Thyroid gland (tissue), 4 donors: ENCODE measurements around the gene CHCHD6. TPM values are rescaled to one million over a fixed set of nuclear protein-coding genes. Genes with fewer than 3 reads are reported as not detected.

Experiments
- DNase-seq, 2 donors: peaks; one replicate each; pipeline ENCODE4 v3.0.0-alpha.2; 2019
- H3K27ac ChIP-seq, 3 donors: fragments of 200-600 bp; sonication (generic); 1 replicate in 2 of 3; 2 replicates in 1 of 3; pipeline ENCODE4 v1.5.1; 2016 to 2019; ENCODE audit warnings: mild to moderate bottlenecking in 1 of 3, moderate library complexity in 1 of 3
- H3K27me3 ChIP-seq: fragments of 200-600 bp; sonication (generic); one replicate; pipeline ENCODE4 v1.5.1; 2019
- H3K36me3 ChIP-seq, 2 donors: fragments of 200-600 bp; sonication (generic); one replicate each; pipeline ENCODE4 v1.5.1; 2016 to 2019
- H3K4me1 ChIP-seq, 2 donors: fragments of 200-600 bp; sonication (generic); one replicate each; pipeline ENCODE4 v1.5.1; 2017 to 2019
- H3K4me3 ChIP-seq, 3 donors: fragments of 200-600 bp; sonication (generic); replicated peaks in 1 of 3; 1 replicate in 2 of 3; 2 replicates in 1 of 3; pipeline ENCODE4 v1.5.1; 2016; ENCODE audit warnings: mild to moderate bottlenecking in 1 of 3
- H3K9me3 ChIP-seq: fragments of 200-600 bp; sonication (generic); one replicate; pipeline ENCODE4 v1.5.1; 2017
- CTCF ChIP-seq, 6 experiments: fragments of 200-600 bp in 3 of 6; fragments of 450-650 bp in 3 of 6; sonication (generic) in 3 of 6; IDR thresholded peaks; one replicate each; pipeline ENCODE4 v1.5.1; 2016 to 2019; ENCODE audit warnings: antibody characterized with exemption in 6 of 6, mild to moderate bottlenecking in 2 of 6, inconsistent platforms in 1 of 6, moderate library complexity in 1 of 6
- POLR2A ChIP-seq, 2 donors: fragments of 450-650 bp; IDR thresholded peaks; one replicate each; pipeline ENCODE4 v1.6.1; 2017; ENCODE audit warnings: antibody characterized with exemption in 2 of 2, mild to moderate bottlenecking in 2 of 2, moderate library complexity in 1 of 2
- WGBS, 2 donors: methylation state at CpG; one replicate each; pipeline ENCODE4 v1.1.5; 2017; 5-methylcytosine and 5-hydroxymethylcytosine counted together
- intact Hi-C: fragments of 100-400 bp; cut with DNase I; formaldehyde crosslinking; loops from one replicate; pipeline ENCODE4 v1.15.1; 2023
- total RNA-seq, 4 donors: library from RNA; depleted of rRNA; stranded (reverse); fragments of >200 nt; gene quantifications; one replicate each; pipeline ENCODE4 v1.2.3, GENCODE V29; 2016

The CHCHD6 gene
- total RNA-seq, 4 donors from 2014 or later, result 22.9 to 27.8 (median 24.4) TPM

DNA sequence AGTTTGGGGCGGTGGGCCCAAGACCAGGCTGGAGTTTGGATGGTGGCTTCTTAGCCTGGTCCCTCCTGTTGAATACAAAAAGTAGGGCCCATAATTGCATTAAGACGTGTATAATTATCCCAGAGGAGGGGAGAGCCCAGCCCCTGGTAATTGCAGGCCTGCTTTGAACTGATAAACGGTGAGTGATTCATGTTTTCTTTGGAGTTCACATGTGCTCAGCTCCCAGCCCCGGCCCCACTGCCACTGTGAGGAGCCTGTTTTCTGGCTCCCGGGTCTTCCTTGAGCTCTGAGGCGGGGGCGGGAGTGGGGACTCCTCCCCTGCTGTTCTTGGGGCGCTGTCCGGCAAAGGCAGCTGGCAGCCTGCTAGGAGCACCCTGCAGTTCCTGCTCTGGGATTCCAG is 282.0 kb downstream of the CHCHD6 start:
- no peak for TF ChIP-seq CTCF (IDR thresholded peaks at IDR 0.05)
- no peak for TF ChIP-seq POLR2A (IDR thresholded peaks at IDR 0.05)
- Histone ChIP-seq H3K4me3 (no peak overlapping the region), H3K27me3 (no peaks in the 10 kb centered on the region), H3K36me3 (peaks cover 0 to 15% of the 10 kb centered on the region in 2 donors), H3K27ac (no peak overlapping the region), H3K9me3 (no peaks in the 10 kb centered on the region), H3K4me1 (peaks cover 14 to 40% of the 10 kb centered on the region in 2 donors)
- DNase-seq, result no peak
- intact Hi-C loops, result loop anchor here (10.0 kb wide), 1 partner anchor 469 kb away; no protein-coding TSS in a partner anchor
- WGBS, 2 donors, result 78 to 82% methylated on average over 3 to 9 of the region's 9 CpGs

DNA sequence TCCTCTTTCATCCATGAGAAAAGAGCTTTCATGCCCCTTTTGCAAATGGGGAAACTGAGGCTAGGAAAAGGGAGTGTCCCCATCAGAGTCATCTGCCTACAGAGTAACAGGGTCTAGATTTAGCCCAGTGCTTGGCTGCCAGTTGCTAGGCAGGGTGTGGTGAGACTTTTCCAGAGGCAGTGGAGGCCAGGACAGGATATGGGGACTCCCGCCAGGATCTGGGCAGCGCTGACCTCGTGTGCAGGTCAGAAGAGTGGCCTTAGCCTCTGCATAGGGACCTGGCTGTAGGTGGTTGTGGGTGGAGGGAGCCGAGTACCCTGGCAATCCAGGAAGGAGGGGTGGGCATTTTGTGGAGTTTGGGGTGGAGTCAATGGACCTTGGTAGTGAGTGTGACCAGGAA is 283.1 kb downstream of the CHCHD6 start:
- Histone ChIP-seq H3K36me3 (peaks cover 6 to 15% of the 10 kb centered on the region in 2 donors), H3K4me3 (no peak overlapping the region), H3K27me3 (no peaks in the 10 kb centered on the region), H3K9me3 (no peaks in the 10 kb centered on the region), H3K4me1 (peaks cover 12 to 48% of the 10 kb centered on the region in 2 donors), H3K27ac (no peak overlapping the region)
- no peak for TF ChIP-seq POLR2A (IDR thresholded peaks at IDR 0.05)
- TF ChIP-seq CTCF (IDR thresholded peaks at IDR 0.05), result no peak
- no peak for DNase-seq
- intact Hi-C loops, result loop anchor here (10.0 kb wide), 1 partner anchor 468 kb away; no protein-coding TSS in a partner anchor
- 59 to 77% methylated on average over 4 of the region's 4 CpGs for WGBS, 2 donors

GRCh38 chr3:126987596-126987995 is 283.6 kb downstream of the CHCHD6 start:
- Histone ChIP-seq H3K27ac (no peak overlapping the region), H3K4me1 (peaks cover 7 to 47% of the 10 kb centered on the region in 2 donors)

GRCh38 chr3:126988451-126989021 is 284.5 kb downstream of the CHCHD6 start:
- TF ChIP-seq POLR2A (IDR thresholded peaks at IDR 0.05) (no peak), CTCF (IDR thresholded peaks at IDR 0.05) (no peak)
- DNase-seq, result no peak
- Histone ChIP-seq H3K27me3 (no peaks in the 10 kb centered on the region), H3K4me3 (no peak overlapping the region), H3K36me3 (peaks cover 6 to 15% of the 10 kb centered on the region in 2 donors), H3K27ac (no peak overlapping the region), H3K4me1 (peaks cover 7 to 49% of the 10 kb centered on the region in 2 donors), H3K9me3 (no peaks in the 10 kb centered on the region)
- intact Hi-C loops, result loop anchor here (10.0 kb wide), 1 partner anchor 466 kb away; no protein-coding TSS in a partner anchor
- WGBS, 2 donors, result 93 to 94% methylated on average over 18 to 24 of the region's 26 CpGs

More at GRCh38 chr3:126987596-126987995, 283.6 kb downstream of the CHCHD6 start:
- no peak for DNase-seq
- Histone ChIP-seq H3K4me3 (no peak overlapping the region), H3K27me3 (no peaks in the 10 kb centered on the region), H3K36me3 (peaks cover 6 to 15% of the 10 kb centered on the region in 2 donors), H3K9me3 (no peaks in the 10 kb centered on the region)
- WGBS, 2 donors, result 91 to 94% methylated on average over 4 to 6 of the region's 8 CpGs
- no peak for TF ChIP-seq CTCF (IDR thresholded peaks at IDR 0.05)
- TF ChIP-seq POLR2A (IDR thresholded peaks at IDR 0.05), result no peak
- intact Hi-C loops, result loop anchor here (10.0 kb wide), 1 partner anchor 467 kb away; no protein-coding TSS in a partner anchor

GRCh38 chr3:126989316-126990023 is 285.4 kb downstream of the CHCHD6 start:
- TF ChIP-seq POLR2A (IDR thresholded peaks at IDR 0.05), result no peak
- no peak for TF ChIP-seq CTCF (IDR thresholded peaks at IDR 0.05)
- intact Hi-C loops, result loop anchor here (10.0 kb wide), 2 partner anchors 465 to 555 kb away; no protein-coding TSS in a partner anchor
- Histone ChIP-seq H3K4me3 (no peak overlapping the region), H3K27ac (no peak overlapping the region), H3K36me3 (peaks cover 6 to 15% of the 10 kb centered on the region in 2 donors), H3K27me3 (no peaks in the 10 kb centered on the region), H3K4me1 (peaks cover 8 to 53% of the 10 kb centered on the region in 2 donors), H3K9me3 (no peaks in the 10 kb centered on the region)
- WGBS, 2 donors, result 93 to 94% methylated on average over 21 to 25 of the region's 36 CpGs
- DNase-seq, result no peak
